NCI-H1048 (cell line): ENCODE data around the gene TMEFF1.
"Not testable (repeated sequence)": the region's sequence is repeated elsewhere in the genome, so short reads cannot be mapped to it uniquely, and the experiment has no call there.

Source experiments
- DNase-seq: peaks from one replicate; lab custom pipeline; 2025; lab: John Stamatoyannopoulos, UW

The TMEFF1 gene

GRCh38 chr9:100472788-100473275 lies at the start of gene TMEFF1:
Gene TMEFF1, plus strand, starts transcription at chr9:100473149. Its CDS starts 396 bp downstream, at chr9:100473545.
- DNase-seq = peak; percentile 6

GRCh38 chr9:100425758-100426157 lies 47.2 kb upstream of the TMEFF1 start:
- no peak for DNase-seq

GRCh38 chr9:100426189-100426529 lies 46.8 kb upstream of the TMEFF1 start:
- DNase-seq = no peak

GRCh38 chr9:100426530-100427365 lies 46.2 kb upstream of the TMEFF1 start, which contains the start of gene MSANTD3:
Gene MSANTD3, plus strand, starts transcription at chr9:100427143. Its CDS starts 14,796 bp downstream, at chr9:100441939.
- no peak for DNase-seq

- DNase-seq = no peak
Observed at GRCh38 chr9:100427366-100428263, 45.3 kb upstream of the TMEFF1 start.

GRCh38 chr9:100428871-100429654 lies 43.9 kb upstream of the TMEFF1 start:
- DNase-seq = no peak

GRCh38 chr9:100430286-100430940 lies 42.5 kb upstream of the TMEFF1 start:
- no peak for DNase-seq

GRCh38 chr9:100431886-100432285 lies 41.1 kb upstream of the TMEFF1 start:
- no peak for DNase-seq

- no peak for DNase-seq
Observed at GRCh38 chr9:100432736-100433135, 40.2 kb upstream of the TMEFF1 start.

GRCh38 chr9:100436571-100436970 lies 36.4 kb upstream of the TMEFF1 start:
- no peak for DNase-seq

GRCh38 chr9:100437860-100438805 lies 34.8 kb upstream of the TMEFF1 start:
- DNase-seq = peak; percentile 17

GRCh38 chr9:100440071-100440470 lies 32.9 kb upstream of the TMEFF1 start:
- DNase-seq = no peak

- not testable (repeated sequence) for DNase-seq
Observed at GRCh38 chr9:100440487-100440886, 32.5 kb upstream of the TMEFF1 start.

GRCh38 chr9:100441911-100442361 lies 31.0 kb upstream of the TMEFF1 start:
- no peak for DNase-seq

GRCh38 chr9:100443781-100444768 lies 28.9 kb upstream of the TMEFF1 start:
- no peak for DNase-seq

- no peak for DNase-seq
Observed at GRCh38 chr9:100445161-100445902, 27.6 kb upstream of the TMEFF1 start.

GRCh38 chr9:100445903-100446549 lies 26.9 kb upstream of the TMEFF1 start:
- DNase-seq = no peak

GRCh38 chr9:100447041-100447440 lies 25.9 kb upstream of the TMEFF1 start:
- DNase-seq = no peak
